Neural progenitor cell (in vitro differentiated cells): ENCODE data around the gene HIGD1C. TPM values are rescaled to one million over a fixed set of nuclear protein-coding genes. Genes with fewer than 3 reads are reported as not detected.

Experiments
- DNase-seq: peaks from one replicate; pipeline ENCODE4 v3.0.0-alpha.2; 2016; ENCODE audit warnings: low spot score
- H2AFZ ChIP-seq: fragments of 200-600 bp; sonication (generic); replicated peaks from 2 replicates; pipeline ENCODE4 v1.6.1; 2016; ENCODE audit warnings: antibody characterized with exemption
- H3F3A ChIP-seq: fragments of 200-600 bp; sonication (generic); 2 replicates; pipeline ENCODE4 v1.6.1; 2016; ENCODE audit warnings: antibody characterized with exemption, low read depth
- H3K27ac ChIP-seq: fragments of 200-600 bp; sonication (generic); 2 replicates; pipeline ENCODE4 v1.5.1; 2016; ENCODE audit warnings: mild to moderate bottlenecking
- H3K27me3 ChIP-seq: fragments of 200-600 bp; sonication (generic); 2 replicates; pipeline ENCODE4 v1.6.1; 2016; ENCODE audit warnings: mild to moderate bottlenecking, moderate library complexity
- H3K36me3 ChIP-seq: fragments of 200-600 bp; sonication (generic); 2 replicates; pipeline ENCODE4 v1.5.1; 2016
- H3K4me1 ChIP-seq: fragments of 200-600 bp; sonication (generic); 2 replicates; pipeline ENCODE4 v1.6.1; 2016; ENCODE audit warnings: mixed run types
- H3K4me2 ChIP-seq: fragments of 200-600 bp; sonication (generic); 2 replicates; pipeline ENCODE4 v1.6.1; 2016
- H3K4me3 ChIP-seq: fragments of 200-600 bp; sonication (generic); 2 replicates; pipeline ENCODE4 v1.5.1; 2016
- H3K79me2 ChIP-seq: fragments of 200-600 bp; sonication (generic); 2 replicates; pipeline ENCODE4 v1.6.1; 2016; ENCODE audit warnings: low read depth
- H3K9ac ChIP-seq: fragments of 200-600 bp; sonication (generic); 2 replicates; pipeline ENCODE4 v1.6.1; 2016
- H3K9me3 ChIP-seq: fragments of 200-600 bp; sonication (generic); 2 replicates; pipeline ENCODE4 v1.5.1; 2016; ENCODE audit warnings: low read depth
- H4K20me1 ChIP-seq: fragments of 200-600 bp; sonication (generic); 2 replicates; pipeline ENCODE4 v1.6.1; 2016; ENCODE audit warnings: low read depth
- H3K27ac Mint-ChIP-seq: 3 replicates; pipeline ENCODE4 v1.8.0; 2021; ENCODE audit warnings: mixed read lengths
- H3K27me3 Mint-ChIP-seq: 2 replicates; pipeline ENCODE4 v1.8.0; 2022; ENCODE audit warnings: low read depth, mild to moderate bottlenecking, inconsistent platforms, moderate library complexity, mixed read lengths; ENCODE audit not compliant: insufficient read depth
- H3K36me3 Mint-ChIP-seq: 3 replicates; pipeline ENCODE4 v1.8.0; 2021; ENCODE audit warnings: mixed read lengths
- H3K4me1 Mint-ChIP-seq: 3 replicates; pipeline ENCODE4 v1.8.0; 2021; ENCODE audit warnings: mixed read lengths
- H3K4me3 Mint-ChIP-seq: 3 replicates; pipeline ENCODE4 v1.8.0; 2021; ENCODE audit warnings: mild to moderate bottlenecking, moderate library complexity, mixed read lengths
- H3K9me3 Mint-ChIP-seq: 3 replicates; pipeline ENCODE4 v1.8.0; 2020; ENCODE audit warnings: mixed read lengths
- EZH2 ChIP-seq: fragments of 200-600 bp; sonication (generic); IDR thresholded peaks from 2 replicates; pipeline ENCODE4 v1.6.1; 2017; ENCODE audit warnings: antibody characterized with exemption, mild to moderate bottlenecking, moderate library complexity
- EZH2phosphoT487 ChIP-seq: fragments of 200-600 bp; sonication (generic); IDR thresholded peaks from 2 replicates; pipeline ENCODE4 v1.6.1; 2017; ENCODE audit warnings: antibody characterized with exemption
- total RNA-seq: library from RNA; depleted of rRNA; stranded (reverse); fragments of >200 nt; gene quantifications from 2 replicates; pipeline ENCODE4 v1.2.3, GENCODE V29; 2015; ENCODE audit warnings: low replicate concordance
- TF ChIP-seq, protein P1 (sequence below): fragments of 200-600 bp; sonication (generic); IDR thresholded peaks from 2 replicates; pipeline ENCODE4 v1.5.1; 2017; ENCODE audit warnings: antibody characterized with exemption, mild to moderate bottlenecking

Gene HIGD1C
- total RNA-seq, 1 donor from 2014 or later, result not detected

- peaks cover 45% of the 10 kb centered on the region for H3K9me3 Mint-ChIP-seq
- H3K4me3 Mint-ChIP-seq, result no peak overlapping the region
Measured at GRCh38 chr12:50914872-50915484, 37.4 kb upstream of the HIGD1C start.

DNA sequence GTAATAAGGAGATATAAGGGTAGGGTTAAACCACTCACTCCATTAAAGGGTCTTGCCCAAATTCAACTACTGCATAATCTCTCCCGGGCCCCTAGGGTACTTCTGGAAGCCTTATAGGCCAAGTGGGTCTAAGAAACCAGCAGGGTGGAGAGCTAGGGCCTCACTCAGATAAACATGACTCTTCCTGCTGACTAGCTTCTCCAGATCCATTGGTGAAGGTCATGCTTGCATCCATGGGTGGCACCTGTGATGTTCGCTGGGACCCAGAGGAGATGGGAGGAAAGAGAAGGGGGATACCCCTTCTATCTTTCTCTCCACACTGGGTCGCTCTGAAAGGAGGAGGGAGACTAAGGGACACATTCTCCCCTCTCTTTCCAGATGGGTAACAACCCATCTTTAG, 36.1 kb upstream of the HIGD1C start:
- Histone ChIP-seq H3K4me3 (no peak overlapping the region), H3K36me3 (no peaks in the 10 kb centered on the region), H3K4me1 (peaks cover 10% of the 10 kb centered on the region), H3K4me2 (no peak overlapping the region), H3K9me3 (peaks cover 11% of the 10 kb centered on the region), H3K27ac (no peak overlapping the region), H3F3A (peaks cover 3% of the 10 kb centered on the region), H3K9ac (no peak overlapping the region), H4K20me1 (no peaks in the 10 kb centered on the region), H3K27me3 (no peaks in the 10 kb centered on the region), H3K79me2 (no peaks in the 10 kb centered on the region), H2AFZ (no peak overlapping the region)
- peaks cover 2% of the 10 kb centered on the region for H3K27me3 Mint-ChIP-seq
- no peak overlapping the region for H3K27ac Mint-ChIP-seq
- peaks cover 41% of the 10 kb centered on the region for H3K9me3 Mint-ChIP-seq
- no peak overlapping the region for H3K4me3 Mint-ChIP-seq
- H3K4me1 Mint-ChIP-seq, result no peaks in the 10 kb centered on the region
- TF ChIP-seq EZH2 (no peak), EZH2phosphoT487 (no peak)
- TF ChIP-seq, protein P1, sequence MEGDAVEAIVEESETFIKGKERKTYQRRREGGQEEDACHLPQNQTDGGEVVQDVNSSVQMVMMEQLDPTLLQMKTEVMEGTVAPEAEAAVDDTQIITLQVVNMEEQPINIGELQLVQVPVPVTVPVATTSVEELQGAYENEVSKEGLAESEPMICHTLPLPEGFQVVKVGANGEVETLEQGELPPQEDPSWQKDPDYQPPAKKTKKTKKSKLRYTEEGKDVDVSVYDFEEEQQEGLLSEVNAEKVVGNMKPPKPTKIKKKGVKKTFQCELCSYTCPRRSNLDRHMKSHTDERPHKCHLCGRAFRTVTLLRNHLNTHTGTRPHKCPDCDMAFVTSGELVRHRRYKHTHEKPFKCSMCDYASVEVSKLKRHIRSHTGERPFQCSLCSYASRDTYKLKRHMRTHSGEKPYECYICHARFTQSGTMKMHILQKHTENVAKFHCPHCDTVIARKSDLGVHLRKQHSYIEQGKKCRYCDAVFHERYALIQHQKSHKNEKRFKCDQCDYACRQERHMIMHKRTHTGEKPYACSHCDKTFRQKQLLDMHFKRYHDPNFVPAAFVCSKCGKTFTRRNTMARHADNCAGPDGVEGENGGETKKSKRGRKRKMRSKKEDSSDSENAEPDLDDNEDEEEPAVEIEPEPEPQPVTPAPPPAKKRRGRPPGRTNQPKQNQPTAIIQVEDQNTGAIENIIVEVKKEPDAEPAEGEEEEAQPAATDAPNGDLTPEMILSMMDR, result no peak
- no peak for DNase-seq
- H3K36me3 Mint-ChIP-seq, result no peaks in the 10 kb centered on the region

More at GRCh38 chr12:50914872-50915484, 37.4 kb upstream of the HIGD1C start:
- H3K4me3 ChIP-seq, result no peak overlapping the region
- H3K27me3 ChIP-seq, result no peaks in the 10 kb centered on the region
- H4K20me1 ChIP-seq, result no peaks in the 10 kb centered on the region
- no peaks in the 10 kb centered on the region for H3K36me3 Mint-ChIP-seq
- TF ChIP-seq EZH2phosphoT487 (no peak), EZH2 (no peak)
- TF ChIP-seq, protein P1, result no peak
- peaks cover 1% of the 10 kb centered on the region for H3K27me3 Mint-ChIP-seq
- peaks cover 11% of the 10 kb centered on the region for H3K9me3 ChIP-seq
- no peak overlapping the region for H3K9ac ChIP-seq
- H3F3A ChIP-seq, result no peaks in the 10 kb centered on the region
- H3K79me2 ChIP-seq, result no peaks in the 10 kb centered on the region
- no peak for DNase-seq
- peaks cover 7% of the 10 kb centered on the region for H3K4me1 ChIP-seq
- no peaks in the 10 kb centered on the region for H3K4me1 Mint-ChIP-seq
- H3K4me2 ChIP-seq, result no peak overlapping the region
- no peak overlapping the region for H2AFZ ChIP-seq
- no peak overlapping the region for H3K27ac ChIP-seq
- H3K27ac Mint-ChIP-seq, result no peak overlapping the region
- no peaks in the 10 kb centered on the region for H3K36me3 ChIP-seq

DNA sequence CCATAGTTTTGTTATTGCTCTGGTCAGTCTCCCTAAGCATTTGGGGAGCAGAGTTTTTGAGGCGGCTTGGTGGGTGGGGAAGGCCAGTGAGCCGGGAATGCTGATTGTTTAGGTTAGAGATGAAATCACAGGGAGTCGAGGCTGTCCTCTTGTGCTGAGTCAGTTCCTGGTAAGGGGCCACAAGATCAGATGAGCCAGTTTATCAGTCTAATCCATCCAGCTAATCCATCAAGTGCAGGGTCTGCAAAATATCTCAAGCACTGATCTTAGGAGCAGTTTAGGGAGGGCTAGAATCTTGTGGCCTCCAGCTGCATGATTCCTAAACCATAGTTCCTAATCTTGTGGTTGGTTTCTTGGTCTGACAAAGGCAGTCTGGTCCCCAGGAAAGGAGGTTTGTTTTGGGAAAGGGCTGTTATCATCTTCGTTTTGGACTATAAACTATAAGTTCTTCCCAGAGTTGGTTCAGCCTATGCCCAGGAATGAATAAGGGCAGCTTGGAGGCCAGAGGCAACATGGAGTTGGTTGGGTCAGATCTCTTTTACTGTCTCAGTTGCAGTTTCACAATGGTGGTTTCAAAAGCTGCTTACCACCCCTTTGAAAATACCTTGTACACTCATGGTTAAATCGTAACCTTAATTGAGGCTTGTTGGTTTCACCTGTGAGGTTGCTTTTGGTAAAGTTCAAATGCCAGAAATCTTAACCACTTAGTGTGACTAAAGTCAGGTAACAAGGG, 33.6 kb upstream of the HIGD1C start:
- H2AFZ ChIP-seq, result no peak overlapping the region
- no peaks in the 10 kb centered on the region for H3K27me3 ChIP-seq
- no peak overlapping the region for H3K27ac ChIP-seq
- H3K9me3 Mint-ChIP-seq, result peaks cover 35% of the 10 kb centered on the region
- H3K79me2 ChIP-seq, result no peaks in the 10 kb centered on the region
- H3K36me3 Mint-ChIP-seq, result no peaks in the 10 kb centered on the region
- H3K9ac ChIP-seq, result no peak overlapping the region
- H3K36me3 ChIP-seq, result no peaks in the 10 kb centered on the region
- peaks cover 13% of the 10 kb centered on the region for H3K4me1 Mint-ChIP-seq
- no peak overlapping the region for H3K4me3 Mint-ChIP-seq
- H3K27me3 Mint-ChIP-seq, result peaks cover 2% of the 10 kb centered on the region
- TF ChIP-seq EZH2phosphoT487, result no peak
- TF ChIP-seq, protein P1, result no peak
- no peak for TF ChIP-seq EZH2
- no peak overlapping the region for H3K27ac Mint-ChIP-seq
- peaks cover 26% of the 10 kb centered on the region for H3F3A ChIP-seq
- no peaks in the 10 kb centered on the region for H4K20me1 ChIP-seq
- H3K4me2 ChIP-seq, result no peak overlapping the region
- H3K9me3 ChIP-seq, result peaks cover 2% of the 10 kb centered on the region
- no peak for DNase-seq
- H3K4me3 ChIP-seq, result no peak overlapping the region
- peaks cover 35% of the 10 kb centered on the region for H3K4me1 ChIP-seq
